ENCODE results near the gene ARVCF.

ARVCF gene

DNA sequence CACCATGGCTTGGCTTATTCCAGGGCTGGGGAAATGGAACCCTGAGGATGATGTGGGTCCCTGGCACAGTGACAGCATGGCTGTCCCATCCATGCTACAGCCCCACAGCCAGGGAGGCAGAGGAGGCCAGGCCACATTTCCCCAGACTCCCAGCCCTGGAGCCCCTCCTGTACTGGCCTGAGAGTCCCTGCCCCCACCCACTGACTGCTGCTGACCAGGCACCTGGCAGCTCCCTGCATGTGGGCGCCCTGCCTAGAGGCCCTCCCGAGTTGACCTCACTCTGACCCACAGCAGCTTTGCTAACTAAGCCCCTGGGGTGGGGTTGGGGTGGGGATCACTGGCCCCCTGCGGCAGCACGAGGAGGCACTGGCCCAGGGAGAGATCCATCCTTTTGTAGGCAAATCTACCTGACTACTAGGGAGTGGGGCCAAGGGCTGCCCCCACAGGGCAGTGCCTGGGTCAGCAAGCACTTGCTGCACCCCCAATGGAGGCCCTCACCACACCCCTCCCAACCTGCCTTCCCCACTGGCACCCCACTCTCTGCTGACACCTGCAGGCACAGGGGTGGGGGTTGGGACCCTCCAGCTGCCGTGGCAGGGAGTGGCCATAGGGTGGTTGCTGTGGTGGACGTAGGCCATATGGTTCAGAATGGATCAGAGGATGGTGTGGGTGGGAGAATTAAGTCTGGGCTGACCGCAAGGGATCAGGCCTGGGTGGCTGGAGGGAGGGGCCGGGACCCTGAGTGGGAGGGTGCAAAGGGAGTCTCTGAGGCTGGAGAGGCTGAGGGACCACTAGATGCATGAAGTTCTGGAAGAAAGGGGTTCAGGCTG is 17.4 kb downstream of the ARVCF start:
- no peak for DNase-seq

GRCh38 chr22:19998232-19998951 is 18.2 kb downstream of the ARVCF start:
- no peak for DNase-seq

DNA sequence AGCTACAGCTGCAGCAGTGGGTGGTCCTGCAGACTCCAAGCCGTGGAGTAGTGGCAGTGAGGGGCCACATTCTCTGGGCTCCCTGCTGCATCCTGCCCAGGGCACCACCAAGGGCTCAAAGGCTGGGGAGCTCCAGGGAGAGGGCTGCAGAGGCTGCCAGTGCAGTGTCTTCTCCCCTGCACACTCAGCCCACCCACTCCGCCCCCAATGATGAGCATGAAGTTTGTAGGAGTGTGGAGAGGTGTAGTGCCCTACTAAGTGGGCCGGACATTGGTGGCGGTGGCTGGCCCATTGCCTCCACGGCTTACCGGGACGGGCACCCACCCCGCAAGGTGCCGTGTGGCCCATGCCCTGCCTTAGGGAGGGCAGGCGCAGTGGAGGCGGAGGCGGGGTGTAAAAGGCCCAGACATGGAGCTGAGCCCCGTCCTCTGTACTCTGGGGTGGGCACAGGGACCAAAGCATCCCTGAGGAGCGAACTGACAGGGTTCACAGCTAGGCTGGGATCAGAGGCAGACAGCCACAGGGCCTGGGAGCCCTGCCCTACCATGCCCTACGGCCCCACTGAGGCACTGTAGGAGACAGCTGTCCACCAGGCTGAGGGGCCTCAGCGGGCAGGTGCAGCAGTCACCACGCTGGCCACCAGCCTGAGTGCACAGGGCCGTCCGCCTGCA is 18.9 kb downstream of the ARVCF start:
- DNase-seq = no peak

DNA sequence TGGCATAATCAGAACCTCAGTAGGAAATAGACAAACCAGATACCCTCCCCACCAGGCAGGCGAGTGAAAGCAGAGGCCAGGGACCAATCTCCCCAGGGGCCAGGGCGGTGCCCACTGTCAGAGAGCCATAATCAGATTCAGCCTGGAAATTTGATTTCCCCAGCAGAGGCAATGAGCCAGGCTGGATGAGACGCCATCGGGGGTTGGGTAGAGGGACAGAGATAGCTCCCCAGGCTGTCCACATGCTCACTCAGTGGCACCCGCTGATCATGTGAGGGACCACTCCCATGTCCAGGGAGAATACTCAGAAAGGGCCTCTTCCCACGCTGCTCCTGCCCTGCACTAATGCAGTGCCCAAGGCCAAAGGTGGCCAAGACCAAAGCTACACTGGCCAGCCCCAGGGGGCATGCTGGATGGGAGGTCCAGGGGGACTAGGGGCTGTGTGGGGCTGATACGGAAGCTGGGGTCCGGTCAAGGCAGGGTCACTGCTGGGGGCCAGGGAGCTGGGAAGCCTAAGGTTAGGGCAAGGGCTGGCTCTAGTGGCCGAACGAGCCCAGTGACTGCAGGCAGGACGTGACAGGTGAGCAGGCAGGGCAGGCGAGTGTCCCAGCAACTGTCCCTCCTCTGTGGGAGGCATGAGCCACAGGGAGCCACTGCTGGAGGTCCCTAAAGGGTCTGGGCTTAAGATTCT is 19.8 kb downstream of the ARVCF start:
- DNase-seq = no peak

DNA sequence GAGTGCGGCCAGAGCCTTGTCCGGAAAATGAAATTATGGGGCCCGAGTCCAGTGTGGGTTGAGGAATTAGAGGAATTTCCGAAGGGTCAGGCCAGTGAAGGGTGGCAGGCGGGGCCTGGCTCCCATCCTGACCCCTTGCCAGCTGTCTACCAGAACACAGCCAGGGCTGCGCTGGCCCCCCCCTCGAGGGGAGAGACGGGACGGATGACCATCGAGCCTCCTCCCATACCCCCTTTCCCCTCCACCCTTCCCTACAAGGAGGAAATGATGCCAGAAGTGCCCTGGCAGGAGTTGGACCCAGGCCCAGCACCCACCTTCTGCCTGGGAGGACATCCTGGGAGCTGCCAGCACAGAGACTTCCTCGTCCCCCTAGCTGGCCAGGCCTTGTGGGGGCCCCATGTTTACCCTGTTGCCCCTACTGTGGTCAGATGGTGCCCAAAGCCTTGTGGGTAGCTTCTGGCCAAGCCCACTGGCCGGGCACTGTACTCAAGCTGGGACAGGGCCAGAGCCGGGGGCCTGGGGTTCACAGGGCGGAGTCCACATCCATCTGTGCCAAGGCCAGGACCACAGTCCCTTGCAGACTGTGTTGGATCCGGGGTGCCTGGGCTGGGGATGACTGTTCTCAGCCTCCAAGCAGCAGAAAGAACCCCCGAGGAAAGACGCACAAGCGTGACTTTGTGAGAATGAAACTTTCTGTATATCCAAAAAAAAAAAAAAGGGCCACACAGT is 20.8 kb downstream of the ARVCF start:
- no peak for DNase-seq

DNA sequence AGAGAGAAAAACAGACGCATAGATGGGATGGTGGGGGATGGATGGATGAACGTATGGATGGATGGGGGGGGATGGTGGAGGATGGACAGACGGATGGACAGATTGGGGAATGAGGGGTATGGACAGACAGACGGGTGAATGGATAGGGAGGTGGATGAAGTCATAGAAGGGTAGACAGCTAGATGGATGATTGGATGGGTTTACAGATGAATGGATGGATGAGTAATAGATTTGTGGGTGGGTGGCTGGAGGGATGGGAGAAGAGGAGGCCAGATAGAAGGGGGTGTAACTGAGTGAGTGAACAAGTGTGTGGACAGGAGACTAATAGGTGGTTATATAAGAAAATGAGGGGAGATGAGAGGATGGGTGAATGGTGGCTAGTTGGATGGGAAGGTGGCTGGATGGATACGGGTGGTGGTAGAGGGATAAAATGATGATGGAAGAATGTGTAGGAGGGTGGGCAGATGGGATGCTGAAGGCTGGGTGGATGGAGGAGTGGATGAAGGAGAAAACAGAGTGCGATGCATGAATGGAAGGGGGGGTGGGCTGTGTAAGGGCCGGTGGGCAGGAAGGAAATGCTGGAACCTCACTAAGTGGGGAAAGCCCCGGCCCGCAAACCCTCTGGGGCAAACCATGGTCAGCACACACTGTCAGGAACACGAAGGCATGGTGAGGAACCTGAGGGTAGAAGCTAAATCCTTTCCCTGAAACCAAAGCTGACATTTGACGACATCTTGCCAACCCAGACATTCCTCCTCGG is 21.6 kb downstream of the ARVCF start:
- DNase-seq = no peak

DNA sequence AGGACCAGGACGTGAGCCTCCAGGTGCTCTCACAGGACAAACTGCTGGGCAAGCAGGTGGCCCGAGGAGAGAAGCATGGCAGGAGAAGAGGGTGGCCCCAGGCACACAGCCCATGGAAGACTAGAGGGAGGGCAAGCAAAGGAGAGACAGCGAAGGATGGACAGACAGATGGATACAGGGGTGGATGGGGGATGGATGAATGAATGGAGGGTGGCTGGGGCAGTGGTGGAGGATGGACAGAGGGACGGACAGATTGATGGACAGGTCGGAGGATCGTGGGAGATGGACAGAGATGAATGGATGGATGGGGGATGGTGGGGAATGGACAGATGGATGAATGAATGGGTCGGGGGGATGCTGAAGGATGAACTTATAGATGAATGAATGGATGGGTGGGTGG is 22.7 kb downstream of the ARVCF start:
- no peak for DNase-seq

- no peak for DNase-seq
Observed at GRCh38 chr22:19992921-19993355, 23.7 kb downstream of the ARVCF start.

DNA sequence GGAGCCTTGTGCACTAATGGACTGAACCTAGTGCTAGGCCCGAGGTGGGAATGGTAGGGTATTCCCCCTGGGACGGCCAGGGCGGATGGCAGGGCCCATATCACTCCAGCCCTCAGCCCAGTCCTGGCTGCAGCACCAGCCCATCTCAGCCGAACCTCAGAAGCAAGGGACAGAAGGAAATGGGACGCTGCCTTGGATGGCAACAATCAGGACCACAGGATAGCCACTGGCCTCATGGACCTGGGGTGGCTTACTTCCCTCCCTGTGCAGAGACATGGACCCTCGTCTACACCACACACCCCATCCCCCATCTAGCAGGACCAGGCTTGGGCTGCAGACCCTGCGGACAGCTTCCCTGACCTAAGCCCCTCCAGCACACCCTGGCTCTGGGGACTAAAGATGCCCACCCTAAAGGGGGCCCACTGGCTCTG is 24.1 kb downstream of the ARVCF start:
- DNase-seq = no peak

DNA sequence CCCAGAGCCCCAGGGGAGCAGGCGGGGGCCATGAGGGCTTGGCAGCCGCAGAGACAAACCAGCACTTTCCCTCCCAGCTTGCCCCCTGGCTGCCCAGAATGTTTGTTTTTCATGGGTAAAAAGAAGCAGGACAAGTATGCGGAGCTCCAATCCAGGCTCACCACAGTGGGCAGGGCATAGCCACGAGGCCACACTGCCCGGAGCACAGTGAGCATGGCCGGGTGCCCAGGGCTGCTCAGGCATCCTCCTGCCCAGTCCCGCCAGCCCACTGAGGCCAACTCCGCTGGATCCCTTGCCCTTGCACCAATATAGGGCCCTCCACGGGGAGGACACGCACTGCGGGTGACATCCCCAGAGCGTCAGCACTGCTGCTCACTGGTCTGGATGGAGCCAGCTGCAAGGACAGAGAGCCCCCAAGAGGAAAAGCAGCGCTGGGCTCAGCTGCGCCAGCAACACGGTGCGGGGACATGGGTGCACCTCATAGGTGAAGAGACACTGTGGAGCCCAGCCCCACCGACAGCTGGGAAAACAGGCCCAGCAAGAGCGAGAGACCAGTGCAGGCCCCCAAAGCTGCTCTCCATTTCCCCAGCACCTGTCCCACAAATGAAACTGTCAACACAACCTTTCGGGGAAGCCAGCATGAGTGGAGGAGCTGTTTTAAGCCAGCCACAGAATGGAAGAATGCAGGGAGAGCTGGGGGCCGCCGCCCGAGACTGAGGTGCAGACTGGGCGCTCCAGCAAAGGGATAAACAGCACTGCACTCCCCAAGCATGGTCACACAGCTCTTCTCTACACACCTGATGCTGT is 24.8 kb downstream of the ARVCF start:
- no peak for DNase-seq

GRCh38 chr22:19991395-19991644 is 25.3 kb downstream of the ARVCF start:
- DNase-seq = no peak

- DNase-seq = no peak
Observed at GRCh38 chr22:19990609-19991394, 25.8 kb downstream of the ARVCF start.

GRCh38 chr22:19990188-19990587 is 26.4 kb downstream of the ARVCF start:
- no peak for DNase-seq

- no peak for DNase-seq
Observed at GRCh38 chr22:19989725-19990067, 26.9 kb downstream of the ARVCF start.

DNA sequence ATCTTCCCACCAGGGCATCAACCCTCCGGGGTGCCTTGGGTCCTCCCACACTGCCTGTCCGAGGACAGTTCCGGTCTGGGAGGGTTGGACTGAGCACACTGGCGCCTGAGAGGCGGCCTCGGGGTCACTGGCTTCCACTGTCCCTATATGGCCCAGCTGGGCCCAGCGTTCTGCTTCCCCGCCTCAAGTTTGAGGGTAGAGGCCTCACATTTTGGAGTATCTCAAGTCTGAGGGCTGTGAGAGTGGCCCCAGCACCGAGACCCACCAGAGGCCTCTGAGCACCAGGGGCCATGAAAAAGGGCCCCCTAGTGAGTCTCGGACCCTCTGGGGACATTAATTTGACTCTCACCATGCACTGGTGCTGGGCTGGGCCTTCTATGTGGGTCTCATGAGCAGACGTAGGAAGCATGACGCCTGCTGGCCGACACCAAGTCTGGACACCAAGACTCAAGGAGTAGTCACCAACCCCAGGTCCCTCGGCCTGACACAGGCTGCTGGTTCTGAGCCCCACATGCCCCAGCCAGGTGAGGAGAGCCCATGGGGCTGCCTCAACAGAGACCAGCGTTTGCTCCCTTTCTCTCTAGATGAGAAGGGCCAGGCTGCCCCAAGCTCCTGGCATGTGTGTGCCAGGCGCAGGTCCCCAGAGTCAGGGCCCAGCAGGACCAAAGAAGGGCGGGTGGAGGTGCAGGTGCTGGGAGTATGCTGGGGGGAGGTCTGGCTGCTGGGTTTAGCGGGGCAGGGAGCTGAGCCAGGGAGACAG is 27.5 kb downstream of the ARVCF start:
- DNase-seq = no peak

DNA sequence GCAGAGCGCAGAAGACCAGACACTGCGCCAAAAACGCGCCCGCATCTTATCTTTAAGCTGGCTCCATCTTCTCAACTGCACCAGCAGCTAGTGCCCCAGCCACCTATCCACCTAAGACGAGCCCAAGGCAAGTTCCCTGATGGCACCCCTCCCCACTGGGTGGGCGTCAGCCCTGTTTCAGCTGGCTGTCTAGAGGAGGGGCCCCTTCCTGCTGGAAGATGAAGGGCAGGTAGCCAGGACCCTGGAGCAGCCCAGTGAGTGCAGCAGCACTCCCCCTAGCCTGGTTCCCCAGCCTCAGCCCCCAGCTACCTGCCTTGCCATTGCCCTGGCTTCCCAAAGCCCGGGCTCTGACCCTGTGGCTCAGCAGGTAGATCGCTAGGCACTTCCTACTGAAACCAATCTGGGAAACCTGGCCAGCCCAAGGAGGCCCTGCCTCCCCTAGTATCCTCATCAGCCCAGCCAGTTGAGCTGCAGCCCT is 28.3 kb downstream of the ARVCF start:
- DNase-seq = no peak

- no peak for DNase-seq
Observed at GRCh38 chr22:19987394-19988306, 29.0 kb downstream of the ARVCF start.
